ENCODE results near the gene NAALAD2.

- TF ChIP-seq CTCF (IDR thresholded peaks at IDR 0.05; ENCODE audit: control extremely low read depth in 1 of 3, insufficient read depth in 1 of 3, low read depth in 1 of 3, low read length in 3 of 3) (no peak), TCF12 (IDR thresholded peaks at IDR 0.05; ENCODE audit: low read depth, low read length) (no peak), POLR2A (IDR thresholded peaks at IDR 0.05; ENCODE audit: control extremely low read depth in 1 of 2, low read depth in 2 of 2, low read length in 2 of 2) (no peak), TAF1 (IDR thresholded peaks at IDR 0.05; ENCODE audit: low read depth, low read length) (no peak), RAD21 (IDR thresholded peaks at IDR 0.05 in 1 of 2, conservative IDR thresholded peaks at IDR 0.05 in 1 of 2; ENCODE audit: low read depth in 2 of 2, low read length in 2 of 2) (no peak), JUND (IDR thresholded peaks at IDR 0.05; ENCODE audit: low read length) (no peak)
Observed at GRCh38 chr11:90189011-90189410, 54.5 kb downstream of the NAALAD2 start.
